GM12874 (cell line): ENCODE data around the gene RCVRN.

ENCODE experiments used
- TF ChIP-seq, protein P1 (sequence below): IDR thresholded peaks from 2 replicates; pipeline ENCODE4 v1.5.1; 2011; ENCODE audit warnings: low read depth, mild to moderate bottlenecking, control low read depth, low read length, moderate library complexity; ENCODE audit not compliant: insufficient read depth

RCVRN gene

GRCh38 chr17:9904277-9905077 is 594 bp downstream of the RCVRN start:
- TF ChIP-seq, protein P1, sequence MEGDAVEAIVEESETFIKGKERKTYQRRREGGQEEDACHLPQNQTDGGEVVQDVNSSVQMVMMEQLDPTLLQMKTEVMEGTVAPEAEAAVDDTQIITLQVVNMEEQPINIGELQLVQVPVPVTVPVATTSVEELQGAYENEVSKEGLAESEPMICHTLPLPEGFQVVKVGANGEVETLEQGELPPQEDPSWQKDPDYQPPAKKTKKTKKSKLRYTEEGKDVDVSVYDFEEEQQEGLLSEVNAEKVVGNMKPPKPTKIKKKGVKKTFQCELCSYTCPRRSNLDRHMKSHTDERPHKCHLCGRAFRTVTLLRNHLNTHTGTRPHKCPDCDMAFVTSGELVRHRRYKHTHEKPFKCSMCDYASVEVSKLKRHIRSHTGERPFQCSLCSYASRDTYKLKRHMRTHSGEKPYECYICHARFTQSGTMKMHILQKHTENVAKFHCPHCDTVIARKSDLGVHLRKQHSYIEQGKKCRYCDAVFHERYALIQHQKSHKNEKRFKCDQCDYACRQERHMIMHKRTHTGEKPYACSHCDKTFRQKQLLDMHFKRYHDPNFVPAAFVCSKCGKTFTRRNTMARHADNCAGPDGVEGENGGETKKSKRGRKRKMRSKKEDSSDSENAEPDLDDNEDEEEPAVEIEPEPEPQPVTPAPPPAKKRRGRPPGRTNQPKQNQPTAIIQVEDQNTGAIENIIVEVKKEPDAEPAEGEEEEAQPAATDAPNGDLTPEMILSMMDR, result no peak

- TF ChIP-seq, protein P1, result no peak
Measured at GRCh38 chr17:9902120-9902519, 3.0 kb downstream of the RCVRN start.

GRCh38 chr17:9900784-9901183 is 4.3 kb downstream of the RCVRN start:
- TF ChIP-seq, protein P1, result no peak

DNA sequence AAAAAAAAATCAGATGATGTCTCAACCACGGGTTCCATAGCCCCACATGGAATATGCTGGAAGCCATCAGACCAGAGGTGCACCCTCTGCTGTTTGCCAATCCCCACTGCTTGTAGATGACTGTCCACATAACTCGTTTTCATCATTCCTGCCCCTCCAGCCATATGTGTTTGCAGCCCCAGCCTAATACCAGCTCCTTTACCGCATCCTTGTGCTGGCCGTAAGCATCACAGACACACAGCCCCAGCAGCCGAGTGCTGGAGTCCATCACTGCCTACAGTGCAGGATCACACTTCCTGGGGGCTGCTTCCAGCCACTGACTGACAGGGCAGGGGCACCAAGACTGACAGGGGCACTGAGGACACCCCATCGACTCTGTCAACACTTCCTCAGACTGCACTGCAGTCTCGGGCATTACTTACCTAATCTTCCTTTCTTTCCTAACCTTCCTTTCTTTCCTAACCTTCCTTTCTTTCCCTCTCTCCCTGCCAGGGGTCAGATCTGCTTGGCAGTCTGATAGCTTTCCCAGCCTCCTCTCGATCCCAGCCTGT is 5.0 kb downstream of the RCVRN start:
- TF ChIP-seq, protein P1, result no peak

GRCh38 chr17:9899280-9900043 is 5.6 kb downstream of the RCVRN start:
- TF ChIP-seq, protein P1, result no peak

GRCh38 chr17:9898812-9899211 is 6.3 kb downstream of the RCVRN start:
- TF ChIP-seq, protein P1, result no peak

GRCh38 chr17:9897372-9897968 is 7.6 kb downstream of the RCVRN start:
- TF ChIP-seq, protein P1, result no peak
